22Rv1 (cell line): ENCODE data around the gene DENND1A.

Source experiments
- H3K27ac ChIP-seq: fragments of 450-650 bp; 2 replicates; pipeline ENCODE4 v1.5.1; 2017
- CTCF ChIP-seq: fragments of 450-650 bp; IDR thresholded peaks from 2 replicates; pipeline ENCODE4 v1.5.1; 2017; ENCODE audit warnings: mild to moderate bottlenecking
- ZFX ChIP-seq: fragments of 450-650 bp; IDR thresholded peaks from 2 replicates; pipeline ENCODE4 v1.6.1; 2017; ENCODE audit warnings: antibody characterized with exemption, borderline replicate concordance

Gene DENND1A

GRCh38 chr9:123508048-123508447 lies 421.9 kb downstream of the DENND1A start:
- H3K27ac ChIP-seq: no peak overlapping the region
- TF ChIP-seq CTCF: no peak

GRCh38 chr9:123505496-123505895 lies 424.4 kb downstream of the DENND1A start:
- TF ChIP-seq ZFX (no peak), CTCF (no peak)

GRCh38 chr9:123500336-123500735 lies 429.6 kb downstream of the DENND1A start:
- no peak overlapping the region for H3K27ac ChIP-seq
- TF ChIP-seq ZFX (no peak), CTCF (no peak)

More at GRCh38 chr9:123505496-123505895, 424.4 kb downstream of the DENND1A start:
- H3K27ac ChIP-seq: no peak overlapping the region

GRCh38 chr9:123497830-123498229 lies 432.1 kb downstream of the DENND1A start:
- H3K27ac ChIP-seq: no peak overlapping the region
- TF ChIP-seq CTCF: no peak
- no peak for TF ChIP-seq ZFX

- TF ChIP-seq CTCF (no peak), ZFX (no peak)
These were observed 434.2 kb downstream of the DENND1A start for GRCh38 chr9:123495731-123496130.

GRCh38 chr9:123493627-123494026 lies 436.3 kb downstream of the DENND1A start:
- TF ChIP-seq CTCF (no peak), ZFX (no peak)
- H3K27ac ChIP-seq: no peak overlapping the region

More at GRCh38 chr9:123495731-123496130, 434.2 kb downstream of the DENND1A start:
- H3K27ac ChIP-seq: no peak overlapping the region

- TF ChIP-seq ZFX (no peak), CTCF (no peak)
- H3K27ac ChIP-seq: no peak overlapping the region
These were observed 439.2 kb downstream of the DENND1A start for GRCh38 chr9:123490688-123491087.
